ENCODE measurements around the gene C11orf42. TPM values are rescaled to one million over a fixed set of nuclear protein-coding genes. Genes with fewer than 3 reads are reported as not detected.

C11orf42 gene
- total RNA-seq, 1 donor from 2014 or later = not detected

GRCh38 chr11:6237761-6238302, 32.5 kb downstream of the C11orf42 start:
- intact Hi-C loops (cut with micrococcal nuclease) = no loop called here
- no peak overlapping the region for H3K4me3 ChIP-seq
- no peaks in the 10 kb centered on the region for H3K27me3 ChIP-seq (ENCODE audit: low read depth)
- DNase-seq = no peak
- TF ChIP-seq CTCF (IDR thresholded peaks at IDR 0.05; ENCODE audit: borderline replicate concordance) = no peak
- no peaks in the 10 kb centered on the region for H3K9me3 ChIP-seq (replicated peaks)
- no peak overlapping the region for H3K27ac ChIP-seq (replicated peaks)
- H3K4me1 ChIP-seq = peaks cover 22% of the 10 kb centered on the region
- H3K36me3 ChIP-seq = no peaks in the 10 kb centered on the region

DNA sequence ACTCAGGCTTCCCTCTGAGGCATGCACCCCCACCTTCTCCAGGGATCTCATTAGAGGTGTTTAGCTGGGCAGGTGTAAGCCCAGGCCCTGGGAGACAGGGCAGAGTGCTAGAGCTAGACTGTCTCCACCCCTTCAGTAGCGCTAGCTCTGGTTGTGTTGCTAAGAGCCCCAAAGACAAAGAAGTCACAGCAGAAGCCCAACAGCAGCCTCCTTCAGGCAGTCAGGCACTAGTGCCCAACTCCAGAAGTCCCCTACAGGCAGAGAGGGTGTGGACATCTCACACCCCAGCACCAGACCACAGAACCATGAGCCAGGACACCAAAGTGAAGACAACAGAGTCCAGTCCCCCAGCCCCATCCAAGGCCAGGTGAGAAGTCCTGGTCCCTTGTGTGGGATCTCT, 33.5 kb downstream of the C11orf42 start, which contains the start of gene CNGA4:
Gene CNGA4 (plus strand): TSS at position 188 of the 400 bp plus-strand sequence. CDS start 118 bp downstream, at position 306.
- Histone ChIP-seq H3K27me3 (ENCODE audit: low read depth) (no peaks in the 10 kb centered on the region), H3K9me3 (replicated peaks) (no peaks in the 10 kb centered on the region), H3K4me1 (peaks cover 11% of the 10 kb centered on the region), H3K27ac (replicated peaks) (no peak within 1 kb of the TSS), H3K36me3 (no peaks in the 10 kb centered on the region), H3K4me3 (no peak within 1 kb of the TSS)
- intact Hi-C loops (cut with micrococcal nuclease) = no loop called here
- no peak for TF ChIP-seq CTCF (IDR thresholded peaks at IDR 0.05; ENCODE audit: borderline replicate concordance)
- DNase-seq = no peak

- no peak for DNase-seq
- Histone ChIP-seq H3K36me3 (no peaks in the 10 kb centered on the region), H3K27me3 (ENCODE audit: low read depth) (no peaks in the 10 kb centered on the region), H3K9me3 (replicated peaks) (no peaks in the 10 kb centered on the region), H3K4me3 (no peak overlapping the region), H3K4me1 (peaks cover 6% of the 10 kb centered on the region), H3K27ac (replicated peaks) (no peak overlapping the region)
- intact Hi-C loops (cut with micrococcal nuclease) = no loop called here
- no peak for TF ChIP-seq CTCF (IDR thresholded peaks at IDR 0.05; ENCODE audit: borderline replicate concordance)
Observed at GRCh38 chr11:6240139-6240538, 34.8 kb downstream of the C11orf42 start.

- Histone ChIP-seq H3K4me1 (no peaks in the 10 kb centered on the region), H3K36me3 (no peaks in the 10 kb centered on the region), H3K27ac (replicated peaks) (no peak overlapping the region), H3K9me3 (replicated peaks) (no peaks in the 10 kb centered on the region), H3K4me3 (no peak overlapping the region), H3K27me3 (ENCODE audit: low read depth) (no peaks in the 10 kb centered on the region)
- DNase-seq = no peak
- TF ChIP-seq CTCF (IDR thresholded peaks at IDR 0.05; ENCODE audit: borderline replicate concordance) = no peak
- intact Hi-C loops (cut with micrococcal nuclease) = no loop called here
Observed at GRCh38 chr11:6240781-6241180, 35.4 kb downstream of the C11orf42 start.

DNA sequence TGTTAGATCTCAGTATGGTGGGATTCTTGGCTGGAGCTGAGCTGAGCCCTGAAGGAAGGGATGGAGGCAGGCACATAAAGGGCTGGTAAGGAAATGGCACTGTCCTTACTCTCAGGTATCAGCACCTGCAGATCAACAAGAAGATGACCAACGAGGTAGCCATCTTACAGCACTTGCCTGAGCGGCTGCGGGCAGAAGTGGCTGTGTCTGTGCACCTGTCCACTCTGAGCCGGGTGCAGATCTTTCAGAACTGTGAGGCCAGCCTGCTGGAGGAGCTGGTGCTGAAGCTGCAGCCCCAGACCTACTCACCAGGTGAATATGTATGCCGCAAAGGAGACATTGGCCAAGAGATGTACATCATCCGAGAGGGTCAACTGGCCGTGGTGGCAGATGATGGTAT, 36.0 kb downstream of the C11orf42 start:
- H3K9me3 ChIP-seq (replicated peaks) = no peaks in the 10 kb centered on the region
- H3K27me3 ChIP-seq (ENCODE audit: low read depth) = no peaks in the 10 kb centered on the region
- TF ChIP-seq CTCF (IDR thresholded peaks at IDR 0.05; ENCODE audit: borderline replicate concordance) = no peak
- intact Hi-C loops (cut with micrococcal nuclease) = no loop called here
- H3K4me1 ChIP-seq = no peaks in the 10 kb centered on the region
- no peak overlapping the region for H3K4me3 ChIP-seq
- no peak overlapping the region for H3K27ac ChIP-seq (replicated peaks)
- DNase-seq = no peak
- no peaks in the 10 kb centered on the region for H3K36me3 ChIP-seq
